HCT116 (cell line): Measurements from ENCODE around the gene SOWAHB. TPM values are rescaled to one million over a fixed set of nuclear protein-coding genes. Genes with fewer than 3 reads are reported as not detected.
"Not testable (repeated sequence)": the region's sequence is repeated elsewhere in the genome, so short reads cannot be mapped to it uniquely, and the experiment has no call there.

Experiments
- ATAC-seq: fragments of 200-7000 bp; cut with Tn5 transposase; 2 replicates; pipeline ENCODE4 v1.9.1; 2020; ENCODE audit warnings: mild to moderate bottlenecking, moderate library complexity
- BruUV-seq: library from RNA; stranded (reverse); fragments of 400-500 nt; replicated peaks from 2 replicates; lab custom pipeline; 2021; lab: Mats Ljungman, UMichigan
- CTCF ChIA-PET: fragments of 300-600 bp; sonication (Branson Sonifier 250); formaldehyde crosslinking; loops from one replicate; lab custom pipeline; 2021; ENCODE audit warnings: antibody characterized with exemption; lab: Charles Lee
- POLR2A ChIA-PET: fragments of 300-600, 350-600 bp; sonication (Branson Sonifier 250); formaldehyde crosslinking; loops from one replicate; lab custom pipeline; 2021; ENCODE audit warnings: antibody characterized with exemption; lab: Charles Lee
- RAD21 ChIA-PET, 2 experiments: fragments of 300-600 bp; sonication (Branson Sonifier 250); formaldehyde crosslinking; loops; one replicate each; lab custom pipeline; 2023; ENCODE audit warnings: low total read pairs in 2 of 2; ENCODE audit not compliant: uncharacterized antibody in 2 of 2, unreplicated experiment in 2 of 2, low non-redundant PET in 1 of 2; lab: Charles Lee
- DNase-seq: peaks from one replicate; pipeline ENCODE4 v3.0.0-alpha.2; 2010; ENCODE audit warnings: low read depth, low spot score
- H2AFZ ChIP-seq: fragments of 200-600 bp; shearing (Covaris generic), sonication (generic); 2 replicates; pipeline ENCODE4 v1.6.1; 2017; ENCODE audit warnings: low read depth, mixed run types, mixed read lengths, antibody characterized with exemption, low read length; ENCODE audit not compliant: poor library complexity, severe bottlenecking
- H3K27ac ChIP-seq: 2 replicates; pipeline ENCODE4 v1.5.1; 2012; ENCODE audit warnings: low read depth, low read length
- H3K27me3 ChIP-seq: fragments of 200-600 bp; sonication (generic); 2 replicates; pipeline ENCODE4 v1.6.1; 2016; ENCODE audit warnings: mixed run types, low read length, mixed read lengths; ENCODE audit not compliant: insufficient read depth
- H3K36me3 ChIP-seq, 2 experiments: fragments of 200-500 bp in 1 of 2; fragments of 200-600 bp in 1 of 2; sonication (Bioruptor generic) in 1 of 2; sonication (generic) in 1 of 2; 2 replicates each; pipeline versions ENCODE4 v1.5.1 to v1.6.1; 2014 to 2016; ENCODE audit warnings: low read length in 2 of 2, inconsistent platforms in 1 of 2, mixed read lengths in 1 of 2, mixed run types in 1 of 2; ENCODE audit not compliant: insufficient read depth in 2 of 2, control insufficient read depth in 1 of 2
- H3K4me1 ChIP-seq, 2 experiments: fragments of 200-600 bp in 1 of 2; sonication (generic) in 1 of 2; 2 replicates each; pipeline versions ENCODE4 v1.5.1 to v1.6.1; 2012 to 2017; ENCODE audit warnings: low read length in 2 of 2, inconsistent platforms in 1 of 2, mild to moderate bottlenecking in 1 of 2, mixed read lengths in 1 of 2, mixed run types in 1 of 2, moderate library complexity in 1 of 2; ENCODE audit not compliant: insufficient read depth in 2 of 2, control insufficient read depth in 1 of 2
- H3K4me2 ChIP-seq: fragments of 200-600 bp; sonication (generic); 2 replicates; pipeline ENCODE4 v1.6.1; 2017; ENCODE audit warnings: mixed run types, low read length, mixed read lengths
- H3K4me3 ChIP-seq, 2 experiments: fragments of 200-600 bp in 1 of 2; sonication (generic) in 1 of 2; replicated peaks in 1 of 2; 2 replicates each; pipeline ENCODE4 v1.5.1; 2011 to 2016; ENCODE audit warnings: low read length in 2 of 2, control low read depth in 1 of 2, low read depth in 1 of 2, mild to moderate bottlenecking in 1 of 2, mixed read lengths in 1 of 2, mixed run types in 1 of 2
- H3K79me2 ChIP-seq: fragments of 200-600 bp; sonication (generic); 2 replicates; pipeline ENCODE4 v1.6.1; 2017; ENCODE audit warnings: mild to moderate bottlenecking, mixed run types, low read length, moderate library complexity, mixed read lengths; ENCODE audit not compliant: insufficient read depth
- H3K9ac ChIP-seq: fragments of 200-600 bp; sonication (generic); 2 replicates; pipeline ENCODE4 v1.6.1; 2016; ENCODE audit warnings: low read length, mixed read lengths
- H3K9me2 ChIP-seq: fragments of 200-600 bp; sonication (generic), shearing (Covaris generic); 2 replicates; pipeline ENCODE4 v1.6.1; 2017; ENCODE audit warnings: mixed run types, mild to moderate bottlenecking, moderate library complexity; ENCODE audit not compliant: insufficient read depth
- H3K9me3 ChIP-seq, 2 experiments: fragments of 200-500 bp in 1 of 2; fragments of 200-600 bp in 1 of 2; sonication (Bioruptor generic) in 1 of 2; sonication (generic) in 1 of 2; 2 replicates each; pipeline ENCODE4 v1.6.1; 2014 to 2017; ENCODE audit warnings: low read length in 2 of 2, mixed read lengths in 2 of 2, inconsistent platforms in 1 of 2, low read depth in 1 of 2, mild to moderate bottlenecking in 1 of 2, mixed run types in 1 of 2, moderate library complexity in 1 of 2; ENCODE audit not compliant: control insufficient read depth in 1 of 2, insufficient read depth in 1 of 2
- H4K20me1 ChIP-seq: fragments of 200-600 bp; sonication (generic), shearing (Covaris generic); 2 replicates; pipeline ENCODE4 v1.6.1; 2017; ENCODE audit warnings: mixed run types, mild to moderate bottlenecking, moderate library complexity; ENCODE audit not compliant: insufficient read depth
- ATF3 ChIP-seq: IDR thresholded peaks from 2 replicates; pipeline ENCODE4 v1.6.1; 2012
- CEBPB ChIP-seq: IDR thresholded peaks from 2 replicates; pipeline ENCODE4 v1.6.1; 2012; ENCODE audit warnings: low read depth
- CTCF ChIP-seq, 3 experiments: fragments of 200-600 bp in 1 of 3; sonication (generic) in 1 of 3; IDR thresholded peaks in 2 of 3; conservative IDR thresholded peaks in 1 of 3; 2 replicates each; pipeline ENCODE4 v1.5.1; 2012 to 2017; ENCODE audit warnings: low read depth in 2 of 3, low read length in 2 of 3, antibody characterized with exemption in 1 of 3, borderline replicate concordance in 1 of 3, control low read depth in 1 of 3, mild to moderate bottlenecking in 1 of 3, mixed read lengths in 1 of 3, mixed run types in 1 of 3, moderate library complexity in 1 of 3; ENCODE audit not compliant: insufficient read depth in 1 of 3
- ELF1 ChIP-seq: IDR thresholded peaks from 2 replicates; pipeline ENCODE4 v1.6.1; 2012; ENCODE audit warnings: low read depth, borderline replicate concordance
- EZH2 ChIP-seq: fragments of 200-600 bp; sonication (generic); IDR thresholded peaks from 2 replicates; pipeline ENCODE4 v1.6.1; 2017; ENCODE audit warnings: antibody characterized with exemption, mixed run types
- EZH2phosphoT487 ChIP-seq: fragments of 200-600 bp; IDR thresholded peaks from 2 replicates; pipeline ENCODE4 v1.6.1; 2018; ENCODE audit warnings: antibody characterized with exemption, borderline replicate concordance
- FOSL1 ChIP-seq: IDR thresholded peaks from 2 replicates; pipeline ENCODE4 v1.6.1; 2012; ENCODE audit warnings: low read depth
- JUND ChIP-seq: IDR thresholded peaks from 2 replicates; pipeline ENCODE4 v1.6.1; 2012
- MAX ChIP-seq: IDR thresholded peaks from 2 replicates; pipeline ENCODE4 v1.6.1; 2012
- SIN3A ChIP-seq: IDR thresholded peaks from 2 replicates; pipeline ENCODE4 v1.6.1; 2012; ENCODE audit warnings: low read depth
- TCF7L2 ChIP-seq: IDR thresholded peaks from 2 replicates; pipeline ENCODE4 v1.7.0; 2011; ENCODE audit warnings: borderline replicate concordance, inconsistent platforms; ENCODE audit not compliant: insufficient read depth, insufficient read length; ENCODE audit errors: extremely low read depth
- YY1 ChIP-seq: IDR thresholded peaks from 2 replicates; pipeline ENCODE4 v1.6.1; 2011; ENCODE audit warnings: low read length, low read depth, moderate library complexity, mild to moderate bottlenecking; ENCODE audit not compliant: insufficient replicate concordance; ENCODE audit errors: extremely low read depth
- ZFX ChIP-seq: fragments of 450-650 bp; IDR thresholded peaks from 2 replicates; pipeline ENCODE4 v1.6.1; 2017
- ZNF274 ChIP-seq: fragments of 200-500 bp; sonication (Bioruptor generic); IDR thresholded peaks from 2 replicates; pipeline ENCODE4 v1.6.1; 2014; ENCODE audit warnings: mild to moderate bottlenecking, low read depth, low read length, inconsistent platforms
- intact Hi-C: fragments of 100-400 bp; cut with micrococcal nuclease; formaldehyde crosslinking; loops from 2 replicates; pipeline ENCODE4 v1.10.0; 2022
- total RNA-seq: library from RNA; stranded (reverse); gene quantifications from one replicate; pipeline ENCODE4 v1.2.1, GENCODE V29; 2021; ENCODE audit not compliant: unreplicated experiment

SOWAHB gene
- total RNA-seq, 1 experiment from 2014 or later: 3.0 TPM

DNA sequence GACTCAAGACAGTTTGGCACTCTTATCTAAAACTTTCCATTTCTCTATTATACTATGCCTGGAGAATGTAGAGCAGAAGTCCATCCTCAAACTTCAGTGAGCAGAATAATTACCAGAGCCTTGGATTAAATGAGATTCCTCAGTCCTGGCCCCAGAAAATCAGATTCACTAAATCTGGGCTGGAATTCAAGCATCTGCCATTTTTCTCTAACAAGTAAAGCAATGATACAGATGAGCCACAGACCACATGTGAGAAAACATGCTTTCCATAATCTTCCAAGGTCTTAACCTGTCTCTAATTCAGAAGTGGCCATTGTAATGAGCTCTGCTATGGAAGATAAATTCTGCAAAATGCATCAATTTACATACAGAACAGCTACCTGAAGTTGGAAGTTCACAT is 25.4 kb downstream of the SOWAHB start:
- intact Hi-C loops: no loop called here
- H3K36me3 ChIP-seq: no peaks in the 10 kb centered on the region
- ChIA-PET CTCF (no interaction called here), RAD21 (no interaction called here), POLR2A (no interaction called here)
- H3K9me3 ChIP-seq: no peaks in the 10 kb centered on the region
- H3K4me1 ChIP-seq: peaks cover 8 to 13% of the 10 kb centered on the region in 2 experiments
- no peak for DNase-seq
- H3K9me2 ChIP-seq: no peaks in the 10 kb centered on the region
- H4K20me1 ChIP-seq: no peaks in the 10 kb centered on the region
- no peak overlapping the region for H3K4me3 ChIP-seq
- H3K27me3 ChIP-seq: no peaks in the 10 kb centered on the region
- ATAC-seq: no peak
- no peak overlapping the region for H3K4me2 ChIP-seq
- TF ChIP-seq SIN3A (no peak), FOSL1 (no peak), YY1 (no peak), ZNF274 (no peak), MAX (no peak), TCF7L2 (no peak), ELF1 (no peak), CEBPB (no peak), JUND (no peak), CTCF (IDR thresholded peaks at IDR 0.05 in 2 of 3, conservative IDR thresholded peaks at IDR 0.05 in 1 of 3; ENCODE audit: borderline replicate concordance in 1 of 3, insufficient read depth in 1 of 3, low read depth in 2 of 3, low read length in 2 of 3) (no peak), ZFX (no peak), EZH2 (no peak), ATF3 (no peak), EZH2phosphoT487 (no peak)
- no peak overlapping the region for H2AFZ ChIP-seq
- H3K27ac ChIP-seq: no peak overlapping the region
- H3K79me2 ChIP-seq: no peaks in the 10 kb centered on the region
- no TSS peak for BruUV-seq
- no peak overlapping the region for H3K9ac ChIP-seq

- H3K9me3 ChIP-seq, H3K79me2 ChIP-seq, CTCF ChIA-PET, BruUV-seq, RAD21 ChIA-PET, H3K9ac ChIP-seq, H3K4me3 ChIP-seq, POLR2A ChIA-PET, H4K20me1 ChIP-seq, DNase-seq, H3K9me2 ChIP-seq, H3K36me3 ChIP-seq, intact Hi-C loops, H3K27me3 ChIP-seq: not testable (repeated sequence)
- Histone ChIP-seq H3K4me2 (peak overlapping the region; percentile 43), H2AFZ (peak overlapping the region; percentile 93), H3K4me1 (peaks cover 8 to 13% of the 10 kb centered on the region in 2 experiments), H3K27ac (peak overlapping the region; percentile 33; the same call in 1 of the 2 replicates)
- peak; percentile 14; the same call in 1 of the 2 replicates for ATAC-seq
Observed at GRCh38 chr4:76868780-76869179, 29.2 kb downstream of the SOWAHB start.
